Fibroblast of skin of back (primary cell): ENCODE measurements around the gene ITPR1.
"Not testable (repeated sequence)": the region's sequence is repeated elsewhere in the genome, so short reads cannot be mapped to it uniquely, and the experiment has no call there.

Experiments
- DNase-seq: peaks from one replicate; pipeline ENCODE4 v3.0.0-alpha.2; 2013

ITPR1 gene

DNA sequence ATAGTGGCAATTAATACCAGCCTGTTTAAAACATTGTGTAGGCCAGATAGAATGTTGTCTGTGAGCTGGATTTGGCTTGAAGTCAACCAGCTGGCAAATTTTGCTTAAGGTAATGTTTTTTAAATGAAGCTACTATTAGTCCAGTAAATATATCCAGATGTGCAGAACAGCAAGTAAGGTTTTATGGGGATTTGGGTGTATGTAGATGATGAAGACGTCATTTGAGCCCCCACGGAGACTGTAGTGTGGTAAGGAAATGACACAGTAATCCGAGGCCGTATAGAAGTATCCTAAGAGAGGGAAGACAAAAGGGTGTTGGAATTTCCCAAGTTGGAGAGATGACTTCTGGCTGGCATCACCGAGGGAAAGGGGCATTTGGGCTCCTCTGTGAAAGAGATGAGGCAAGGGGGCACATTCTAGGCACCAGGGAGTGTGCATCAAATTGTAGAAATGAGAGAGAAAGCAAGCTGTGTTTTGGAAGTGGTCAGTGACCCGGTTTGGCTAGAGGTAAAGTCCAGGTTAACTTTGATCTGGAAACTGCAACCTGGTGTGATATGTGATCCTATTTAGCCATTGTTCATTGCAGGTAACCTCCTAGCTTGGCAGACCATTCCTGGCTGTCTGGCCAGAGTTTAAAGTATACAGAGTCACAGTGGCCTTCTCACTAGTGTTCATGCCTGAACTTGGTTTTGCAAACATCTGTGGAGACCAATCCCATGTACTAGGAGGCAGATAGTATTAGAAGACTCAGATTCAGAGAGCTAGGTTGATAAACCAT, 104.2 kb downstream of the ITPR1 start:
- no peak for DNase-seq

DNA sequence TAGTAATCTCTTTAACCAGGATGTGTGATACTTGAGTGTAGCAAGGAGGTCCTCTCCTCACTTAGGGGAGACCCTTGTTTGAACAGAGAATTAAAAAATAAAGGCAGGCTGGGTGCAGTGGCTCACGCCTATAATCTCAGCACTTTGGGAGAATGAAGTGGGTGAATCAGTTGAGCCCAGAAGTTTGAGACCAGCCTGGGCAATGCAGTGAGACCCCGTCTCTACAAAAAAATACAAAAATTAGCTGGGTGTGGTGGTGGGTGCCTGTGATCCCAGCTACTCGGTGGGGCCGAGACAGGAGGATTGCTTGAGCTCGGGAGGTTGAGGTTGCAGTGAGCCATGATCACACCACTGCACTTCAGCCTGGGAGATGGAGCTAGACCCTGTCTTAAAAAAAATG, 105.1 kb downstream of the ITPR1 start:
- DNase-seq, result not testable (repeated sequence)

DNA sequence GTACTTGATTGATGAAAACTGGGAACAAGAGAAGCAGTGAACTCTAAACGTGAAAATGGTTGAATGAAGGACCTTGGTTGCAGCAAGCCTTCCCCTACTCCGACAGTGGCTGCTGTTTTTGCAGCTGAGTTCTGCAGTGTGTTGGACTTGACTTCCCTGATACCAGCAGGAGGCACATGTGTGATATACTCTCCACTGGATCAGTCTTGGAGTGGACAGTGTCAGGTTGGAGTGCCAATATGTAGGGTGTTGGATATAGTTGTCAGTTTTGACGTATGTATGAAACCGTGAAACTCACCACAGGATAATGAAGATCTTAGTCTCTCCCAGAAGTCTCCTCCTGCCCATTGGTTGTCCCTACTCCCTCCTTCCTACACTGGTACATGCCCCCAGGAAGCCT, 106.5 kb downstream of the ITPR1 start:
- DNase-seq, result no peak

DNA sequence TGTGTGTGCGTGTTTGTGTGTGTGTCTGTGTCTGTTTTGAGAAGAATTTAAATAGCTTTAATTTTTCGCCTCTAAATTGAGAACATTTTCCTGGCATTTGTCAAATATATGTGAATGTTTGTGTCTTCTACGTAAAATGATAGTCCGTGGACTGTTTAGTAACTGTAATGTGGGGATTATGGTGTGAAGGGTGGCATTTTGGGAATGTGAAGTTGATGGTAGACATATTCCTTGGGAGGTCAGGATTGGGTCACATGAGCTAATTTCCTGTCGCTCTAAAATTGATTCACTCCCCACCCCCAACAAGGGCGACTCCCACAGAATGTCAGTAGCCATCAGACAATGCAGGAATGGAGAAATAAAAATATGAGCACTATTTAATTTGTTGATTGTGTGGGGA, 107.3 kb downstream of the ITPR1 start:
- DNase-seq, result no peak

- no peak for DNase-seq
Measured at GRCh38 chr3:4601892-4602291, 108.7 kb downstream of the ITPR1 start.

DNA sequence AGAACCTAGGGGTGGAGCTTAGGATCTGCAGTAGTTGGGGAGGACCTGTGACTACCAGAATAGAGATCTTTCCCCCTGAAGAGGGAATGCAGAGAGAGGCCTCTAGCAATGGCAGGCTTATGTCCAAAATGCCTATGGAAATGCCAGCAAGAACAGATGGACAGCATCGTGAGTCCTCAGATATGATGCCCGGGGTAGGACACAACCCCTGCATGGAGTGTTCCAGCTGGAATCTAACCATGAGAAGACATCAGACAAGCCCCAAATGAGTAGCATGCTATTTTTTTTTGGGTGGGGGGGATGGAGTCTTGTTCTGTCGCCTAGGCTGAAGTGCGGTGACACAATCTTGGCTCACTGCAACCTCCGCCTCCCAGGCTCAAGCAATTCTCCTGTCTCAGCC, 111.5 kb downstream of the ITPR1 start:
- DNase-seq, result no peak

DNA sequence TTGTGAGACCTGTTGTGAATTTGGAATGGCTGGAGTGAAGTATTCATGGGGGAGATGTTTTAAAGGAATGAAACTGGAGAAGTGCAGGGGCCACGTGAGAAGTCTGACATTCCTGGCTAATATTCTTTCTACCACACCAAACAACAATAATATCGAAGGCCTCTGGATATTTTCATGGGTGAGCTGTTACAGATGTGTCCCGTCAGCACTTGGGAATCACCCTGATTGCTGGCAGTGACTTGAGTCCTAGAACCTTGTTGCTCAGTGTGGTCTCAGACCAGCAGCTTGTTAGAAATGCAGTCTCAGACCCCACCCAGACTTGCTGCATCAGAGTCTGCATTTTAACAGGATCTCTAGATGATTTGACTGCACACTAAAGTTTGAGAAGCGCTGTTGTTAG, 113.8 kb downstream of the ITPR1 start:
- DNase-seq, result no peak

DNA sequence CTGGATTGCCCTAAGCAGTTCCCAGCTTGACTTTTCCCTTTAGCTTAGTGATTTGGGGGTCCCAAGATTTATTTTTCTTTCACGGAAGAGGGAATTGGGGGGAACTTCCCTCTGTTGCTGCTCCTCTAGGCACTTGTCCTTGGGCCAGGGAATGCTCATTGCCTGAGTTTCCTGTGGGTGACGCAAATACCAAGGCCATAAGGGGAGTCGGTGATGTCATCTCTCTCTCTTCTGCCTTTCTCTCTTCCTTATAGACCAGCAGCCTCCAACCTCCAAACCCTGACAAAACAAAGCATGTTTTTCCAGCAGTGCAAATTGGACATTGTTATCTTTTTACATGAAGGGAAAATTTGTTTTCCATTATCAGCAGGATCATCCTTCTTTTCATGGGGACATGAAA, 120.2 kb downstream of the ITPR1 start:
- DNase-seq, result no peak

DNA sequence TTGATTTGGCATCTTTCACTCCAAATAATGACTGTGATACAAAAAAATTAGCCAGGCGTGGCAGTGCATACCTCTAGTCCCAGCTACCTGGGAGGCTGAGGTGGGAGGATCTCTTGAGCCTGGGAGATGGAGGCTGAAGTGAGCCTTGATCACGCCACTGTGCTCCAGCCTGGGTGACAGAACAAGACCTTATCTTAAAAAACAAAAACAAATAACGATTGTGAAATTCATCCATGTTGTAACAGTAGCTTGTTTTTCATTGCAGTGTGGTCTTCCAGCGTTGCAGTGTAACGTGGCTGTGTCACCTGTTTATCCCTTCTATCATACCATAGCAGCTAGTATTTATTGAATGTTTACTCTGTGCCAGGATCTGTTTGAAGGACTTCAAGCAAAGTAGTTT, 120.9 kb downstream of the ITPR1 start:
- no peak for DNase-seq

DNA sequence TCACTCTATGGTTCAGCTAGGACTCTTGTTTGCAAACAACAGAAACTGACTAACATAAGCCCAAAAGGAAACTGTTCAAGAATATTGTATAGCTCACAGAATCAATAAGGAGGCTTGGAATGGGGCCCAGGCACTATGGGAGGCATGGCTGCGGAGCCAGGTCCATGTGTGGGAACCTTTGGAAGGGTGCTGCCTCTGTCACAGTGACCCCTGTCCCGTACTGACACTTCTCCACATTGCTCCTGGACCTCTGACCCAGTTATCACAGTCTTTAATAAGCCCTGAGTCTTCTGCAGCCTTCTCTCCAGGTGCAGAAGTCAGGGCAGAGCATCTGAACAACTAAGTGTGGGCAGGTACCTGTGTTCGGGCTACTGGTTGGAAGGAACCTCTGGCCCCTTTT, 121.8 kb downstream of the ITPR1 start:
- no peak for DNase-seq

DNA sequence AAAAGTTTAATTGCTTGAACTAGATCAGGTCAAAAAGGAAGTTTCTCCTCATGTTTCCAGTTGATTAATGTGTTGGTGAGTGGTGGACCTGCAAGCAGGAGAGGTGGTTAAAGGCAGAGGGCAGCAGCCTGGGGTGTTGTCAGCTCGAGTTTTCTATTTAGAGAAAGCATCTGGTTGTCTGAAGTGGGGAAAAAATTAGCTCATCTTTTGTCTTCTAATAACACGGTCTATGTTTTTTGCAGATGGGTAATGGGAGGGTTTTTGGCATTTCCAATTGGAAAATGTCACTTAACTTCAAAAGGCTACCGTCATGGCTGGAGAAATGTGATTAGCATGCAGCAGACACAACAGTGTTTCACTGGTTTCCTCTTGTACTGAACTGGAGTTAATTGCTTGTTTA, 122.6 kb downstream of the ITPR1 start:
- DNase-seq, result no peak

GRCh38 chr3:4623421-4623999, 130.4 kb downstream of the ITPR1 start:
- DNase-seq, result no peak

DNA sequence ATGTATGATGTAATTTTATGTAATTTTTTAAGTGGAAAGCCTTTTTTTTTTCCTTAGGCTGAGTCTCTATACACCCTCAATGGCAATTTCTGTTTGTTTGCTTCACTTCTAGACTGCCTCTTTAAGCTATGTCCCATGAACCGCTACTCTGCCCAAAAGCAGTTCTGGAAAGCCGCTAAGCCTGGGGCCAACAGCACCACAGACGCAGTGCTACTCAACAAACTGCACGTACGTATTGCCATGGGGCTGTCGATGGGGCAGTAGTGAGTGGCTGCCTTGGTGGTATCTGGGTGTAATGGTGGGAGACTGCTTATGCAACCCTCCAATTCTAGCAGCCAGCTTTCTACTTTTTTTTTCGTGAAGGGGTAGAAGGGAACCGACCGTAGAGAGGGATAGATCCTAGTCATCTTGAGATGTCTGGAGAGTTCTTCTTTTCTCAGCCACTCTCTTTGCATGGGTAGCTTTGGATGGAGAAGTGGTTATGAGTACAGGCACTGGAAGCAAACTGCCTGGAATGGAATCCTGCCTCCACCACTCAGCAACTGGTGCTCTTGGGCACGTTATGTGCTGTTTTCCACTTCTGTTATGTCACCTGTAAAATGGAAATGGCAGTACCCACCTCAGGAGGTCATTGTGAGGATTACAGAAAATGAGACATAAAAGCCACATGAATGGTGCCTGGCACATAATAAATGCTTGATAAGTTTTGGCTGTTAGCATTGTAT, 134.7 kb downstream of the ITPR1 start:
- no peak for DNase-seq

DNA sequence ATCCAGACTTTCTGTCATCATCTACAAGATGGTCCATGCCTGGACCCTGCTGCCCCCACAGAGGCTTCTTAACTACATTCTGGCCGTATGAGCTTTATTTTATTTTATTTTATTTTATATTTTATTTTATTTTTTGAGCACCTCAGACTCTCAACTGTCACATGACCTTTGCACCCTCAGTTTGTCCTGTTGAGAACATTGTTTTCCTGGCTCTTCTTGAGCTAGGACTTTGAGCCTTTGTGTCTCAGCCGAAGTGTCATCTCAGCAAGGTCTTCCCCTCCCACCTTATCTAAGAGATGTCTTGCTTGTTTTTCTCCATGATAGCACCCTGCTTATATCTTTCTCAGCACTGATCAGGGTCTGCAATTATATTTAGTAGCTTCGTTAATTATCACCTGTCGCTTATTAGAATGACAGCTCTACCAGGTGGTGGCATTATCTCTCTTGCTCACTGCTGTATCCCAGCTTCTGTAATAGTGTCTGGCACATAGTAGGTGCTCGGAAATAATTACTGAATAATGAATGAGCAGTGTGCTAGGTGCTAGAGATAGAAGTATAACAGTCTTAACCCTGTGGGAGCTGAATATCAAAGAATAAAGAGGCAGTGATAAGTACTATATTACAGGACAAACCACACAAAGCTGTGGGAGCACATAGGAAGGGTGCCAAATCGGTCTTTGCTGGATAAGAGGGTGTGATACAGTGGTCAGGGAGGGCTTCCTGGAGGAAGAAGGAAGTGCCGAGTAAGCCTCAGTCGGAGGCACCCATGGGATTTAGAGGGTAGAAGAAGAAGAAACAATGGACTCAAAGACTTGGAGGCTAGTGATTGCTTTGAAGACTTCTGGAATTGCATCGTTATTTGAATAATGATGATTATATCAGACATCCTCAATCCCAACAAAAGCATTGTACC, 136.2 kb downstream of the ITPR1 start:
- DNase-seq, result no peak

GRCh38 chr3:4633078-4634004, 140.2 kb downstream of the ITPR1 start:
- DNase-seq, result peak; percentile 63

GRCh38 chr3:4634894-4635293, 141.7 kb downstream of the ITPR1 start:
- no peak for DNase-seq

DNA sequence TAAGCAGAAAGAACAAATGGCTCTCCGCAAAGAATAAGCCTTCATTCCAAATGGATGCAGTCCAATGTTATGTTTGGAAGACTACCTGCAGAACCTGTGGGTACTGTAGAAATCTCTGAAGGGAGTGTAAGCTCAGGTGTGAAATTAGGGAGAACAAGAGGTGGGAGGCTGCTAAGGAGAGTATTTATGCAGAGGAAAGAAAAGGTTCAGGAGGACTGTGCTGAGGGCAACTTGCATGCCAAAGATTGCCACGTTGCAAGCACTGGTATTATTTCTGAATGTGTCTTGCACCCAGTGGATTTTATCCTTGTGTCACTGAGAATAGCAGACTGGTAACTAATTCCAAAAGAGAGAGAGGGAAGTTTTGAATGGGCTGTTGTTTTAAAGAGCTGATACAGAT, 144.1 kb downstream of the ITPR1 start:
- DNase-seq, result no peak

DNA sequence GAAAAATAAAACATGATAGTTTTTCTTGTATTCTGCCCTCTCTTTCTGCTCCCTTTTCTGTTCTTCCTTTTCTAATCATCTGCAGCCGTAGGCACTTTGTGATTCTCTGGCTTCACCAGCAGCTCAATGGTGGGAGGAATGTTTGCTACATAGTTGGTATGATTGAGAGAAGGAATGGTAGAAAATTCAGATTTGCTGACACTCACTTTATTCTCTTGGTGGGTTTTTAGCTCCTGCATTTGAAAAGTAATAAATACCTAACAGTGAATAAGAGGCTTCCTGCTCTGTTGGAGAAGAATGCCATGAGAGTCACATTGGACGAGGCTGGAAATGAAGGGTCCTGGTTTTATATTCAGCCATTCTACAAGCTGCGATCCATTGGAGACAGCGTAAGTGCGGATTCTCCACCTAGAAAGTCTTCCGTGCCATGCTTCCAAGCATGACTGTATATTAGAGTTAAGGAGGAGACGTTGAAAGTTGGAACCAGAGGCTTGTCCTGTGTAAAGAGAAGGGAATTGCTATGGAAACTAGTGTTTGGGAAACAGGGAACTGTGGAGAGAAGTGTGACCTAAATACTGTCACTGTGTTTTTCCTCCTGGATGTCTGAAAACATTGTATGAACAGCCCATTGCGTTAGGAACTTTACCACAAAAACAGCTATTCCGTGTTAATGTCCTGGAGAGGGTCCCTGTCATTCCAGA, 148.9 kb downstream of the ITPR1 start:
- DNase-seq, result no peak

- no peak for DNase-seq
Measured at GRCh38 chr3:4642611-4643010, 149.5 kb downstream of the ITPR1 start.

DNA sequence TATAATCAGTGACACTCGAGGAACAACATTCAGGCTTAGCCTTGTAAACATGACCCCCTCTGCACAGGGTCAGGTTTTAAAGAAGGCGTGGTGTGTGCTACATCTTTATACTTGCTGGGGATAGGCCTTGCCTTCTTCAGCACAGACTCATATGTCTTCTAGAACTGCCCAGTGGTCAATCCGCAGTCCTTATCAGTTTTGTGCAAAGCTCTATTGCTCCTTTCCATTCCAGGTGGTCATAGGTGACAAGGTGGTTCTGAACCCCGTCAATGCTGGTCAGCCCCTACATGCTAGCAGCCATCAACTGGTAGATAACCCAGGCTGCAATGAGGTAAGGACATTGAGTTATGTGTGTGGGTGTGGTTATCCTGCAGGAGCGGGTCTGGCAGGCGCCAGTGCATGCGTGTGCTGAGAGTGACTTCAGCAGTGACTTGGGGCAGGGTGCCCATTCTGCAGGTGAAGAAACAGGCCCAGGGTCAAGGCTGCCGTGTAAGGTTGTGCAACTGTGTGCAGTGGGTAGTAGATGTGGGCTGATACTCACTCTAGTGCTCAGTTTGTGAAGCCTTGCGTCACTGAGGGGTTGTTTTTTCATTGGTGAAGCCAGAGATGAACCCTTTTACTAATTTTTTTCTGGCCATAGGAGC, 150.9 kb downstream of the ITPR1 start:
- DNase-seq, result no peak

- DNase-seq, result no peak
Measured at GRCh38 chr3:4644951-4645350, 151.8 kb downstream of the ITPR1 start.
